Spleen (tissue), 11 donors: ENCODE measurements around the gene KLF6. TPM values are rescaled to one million over a fixed set of nuclear protein-coding genes. Genes with fewer than 3 reads are reported as not detected.

Source experiments
- DNase-seq: peaks from one replicate; pipeline ENCODE4 v3.0.0-alpha.2; 2020
- H3K27ac ChIP-seq, 8 donors: fragments of 200-600 bp; sonication (generic) in 7 of 8; 1 replicate in 4 of 8; 2 replicates in 4 of 8; pipeline versions ENCODE4 v1.5.0 to v1.8.0; 2016 to 2021; ENCODE audit warnings: inconsistent platforms in 4 of 8, mild to moderate bottlenecking in 4 of 8, moderate library complexity in 1 of 8
- H3K27me3 ChIP-seq, 7 donors: fragments of 200-600 bp; sonication (generic) in 6 of 7; replicated peaks in 1 of 7; 1 replicate in 4 of 7; 2 replicates in 3 of 7; pipeline versions ENCODE4 v1.5.0 to v1.8.0; 2016 to 2021; ENCODE audit warnings: inconsistent platforms in 3 of 7, mild to moderate bottlenecking in 1 of 7
- H3K36me3 ChIP-seq, 6 donors: fragments of 200-600 bp; sonication (generic) in 5 of 6; 1 replicate in 4 of 6; 2 replicates in 2 of 6; pipeline versions ENCODE4 v1.5.0 to v1.8.0; 2016 to 2021; ENCODE audit warnings: inconsistent platforms in 2 of 6
- H3K4me1 ChIP-seq, 6 donors: fragments of 200-600 bp; sonication (generic) in 5 of 6; 1 replicate in 3 of 6; 2 replicates in 3 of 6; pipeline versions ENCODE4 v1.5.0 to v1.8.0; 2016 to 2021; ENCODE audit warnings: inconsistent platforms in 3 of 6
- H3K4me3 ChIP-seq, 8 donors: fragments of 200-600 bp; sonication (generic) in 7 of 8; 1 replicate in 4 of 8; 2 replicates in 4 of 8; pipeline versions ENCODE4 v1.5.0 to v1.8.0; 2016 to 2021; ENCODE audit warnings: inconsistent platforms in 4 of 8, mild to moderate bottlenecking in 4 of 8, moderate library complexity in 2 of 8
- H3K9me3 ChIP-seq, 8 donors: fragments of 200-600 bp; sonication (generic) in 7 of 8; 1 replicate in 4 of 8; 2 replicates in 4 of 8; pipeline versions ENCODE4 v1.5.0 to v1.8.0; 2016 to 2021; ENCODE audit warnings: inconsistent platforms in 4 of 8
- POLR2A ChIP-seq, 3 donors: fragments of 450-650 bp; IDR thresholded peaks; one replicate each; pipeline ENCODE4 v1.5.1; 2017; ENCODE audit warnings: antibody characterized with exemption in 3 of 3, mild to moderate bottlenecking in 1 of 3
- POLR2AphosphoS5 ChIP-seq, 3 donors: sonication (generic); formaldehyde crosslinking; IDR thresholded peaks; one replicate each; pipeline ENCODE4 v1.5.1; 2017; ENCODE audit warnings: antibody characterized with exemption in 3 of 3
- WGBS, 5 donors: extraction: QIAGEN DNeasy Blood & Tissue Kit in 3 of 5; methylation state at CpG; one replicate each; pipeline versions ENCODE4 v1.1.5 to v1.1.7; 2013 to 2018; 5-methylcytosine and 5-hydroxymethylcytosine counted together
- intact Hi-C: fragments of 100-400 bp; cut with DNase I; formaldehyde crosslinking; loops from one replicate; pipeline ENCODE4 v1.15.0; 2023; ENCODE audit warnings: low total_unique reads
- polyA plus RNA-seq, 3 donors: library from polyadenylated mRNA; stranded (reverse); fragments of 200-250 nt; gene quantifications; one replicate each; pipeline ENCODE4 v1.2.1, GENCODE V29; 2013
- total RNA-seq, 7 donors: library from RNA; depleted of rRNA in 3 of 7; stranded (reverse); fragments of >200 nt in 3 of 7; fragmentation: NEBNext Ultra II Directional in 4 of 7; extraction: Animal tissue kit (Norgen Biotek cat#: 25700) in 4 of 7; gene quantifications; one replicate each; pipeline versions ENCODE4 v1.1.0 to v1.2.1, GENCODE V29; 2016 to 2021
- TF ChIP-seq, protein P1 (sequence below), 11 experiments: fragments of 200-600 bp in 7 of 11; fragments of 450-650 bp in 4 of 11; sonication (generic) in 4 of 11; IDR thresholded peaks in 8 of 11; conservative IDR thresholded peaks in 3 of 11; 1 replicate in 7 of 11; 2 replicates in 4 of 11; pipeline versions ENCODE4 v1.4.0 to v1.8.0; 2016 to 2021; ENCODE audit warnings: antibody characterized with exemption in 11 of 11, inconsistent platforms in 4 of 11, mild to moderate bottlenecking in 1 of 11
- donor health status: healthy with polysubstance abuse.
- donor health status: DM: no; HTN: no; CAD: no; lungs with moderate emphysema.
- donor health status: DM: no; HTN: no; CAD: no.
- donor health status: Bipolar disorder and iron deficiency.
- donor health status: healthy.
- donor health status: DM: no; HTN: no; CAD: no.
- donor health status: DM: yes; HTN: yes; CAD: no.

The KLF6 gene
- total and polyA plus RNA-seq, 10 donors, result 18.8 to 211 (median 92.2) TPM

DNA sequence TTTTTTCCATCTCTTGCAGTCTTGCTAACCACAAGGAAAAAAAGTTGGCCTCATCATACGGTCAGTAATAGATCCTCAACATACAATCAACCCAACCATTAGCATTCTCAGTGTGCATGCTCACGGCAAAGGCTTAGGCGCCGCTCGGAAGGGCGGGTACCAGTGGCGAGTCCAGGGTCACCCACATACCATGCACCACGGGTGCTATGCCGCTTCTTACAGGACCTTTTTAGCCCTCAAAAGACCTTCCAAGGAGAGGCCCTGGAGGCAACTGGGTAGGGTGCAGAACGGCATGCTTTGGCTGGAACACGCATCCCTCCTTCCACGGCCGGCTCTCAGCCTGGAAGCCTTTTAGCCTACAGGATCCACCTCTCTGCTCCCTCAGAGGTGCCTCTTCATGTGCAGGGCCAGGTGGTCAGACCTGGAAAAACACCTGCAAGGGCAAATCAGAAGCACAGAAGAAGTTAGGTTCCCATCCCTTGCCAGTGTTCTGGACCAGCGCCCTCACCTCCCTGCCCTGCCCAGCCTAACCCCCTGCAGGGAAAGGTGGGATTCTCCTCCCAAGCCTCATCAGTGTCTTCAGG, 5.8 kb downstream of the KLF6 start:
- Histone ChIP-seq H3K27ac (peak overlapping the region; percentile 31 to 100 (median 100)), H3K27me3 (no peaks in the 10 kb centered on the region), H3K36me3 (peaks cover 0 to 79% (median 65%) of the 10 kb centered on the region in 6 donors), H3K9me3 (no peaks in the 10 kb centered on the region), H3K4me1 (peaks cover 50 to 86% (median 75%) of the 10 kb centered on the region in 6 donors), H3K4me3 (peak overlapping the region in 6 of 8 donors; percentile 71 to 93 (median 76))
- 67 to 88% (median 81%) methylated on average over 10 to 14 of the region's 14 CpGs for WGBS, 5 donors
- intact Hi-C loops, result loop anchor here (10.0 kb wide), 1 partner anchor 544 kb away; no protein-coding TSS in a partner anchor
- TF ChIP-seq, protein P1, sequence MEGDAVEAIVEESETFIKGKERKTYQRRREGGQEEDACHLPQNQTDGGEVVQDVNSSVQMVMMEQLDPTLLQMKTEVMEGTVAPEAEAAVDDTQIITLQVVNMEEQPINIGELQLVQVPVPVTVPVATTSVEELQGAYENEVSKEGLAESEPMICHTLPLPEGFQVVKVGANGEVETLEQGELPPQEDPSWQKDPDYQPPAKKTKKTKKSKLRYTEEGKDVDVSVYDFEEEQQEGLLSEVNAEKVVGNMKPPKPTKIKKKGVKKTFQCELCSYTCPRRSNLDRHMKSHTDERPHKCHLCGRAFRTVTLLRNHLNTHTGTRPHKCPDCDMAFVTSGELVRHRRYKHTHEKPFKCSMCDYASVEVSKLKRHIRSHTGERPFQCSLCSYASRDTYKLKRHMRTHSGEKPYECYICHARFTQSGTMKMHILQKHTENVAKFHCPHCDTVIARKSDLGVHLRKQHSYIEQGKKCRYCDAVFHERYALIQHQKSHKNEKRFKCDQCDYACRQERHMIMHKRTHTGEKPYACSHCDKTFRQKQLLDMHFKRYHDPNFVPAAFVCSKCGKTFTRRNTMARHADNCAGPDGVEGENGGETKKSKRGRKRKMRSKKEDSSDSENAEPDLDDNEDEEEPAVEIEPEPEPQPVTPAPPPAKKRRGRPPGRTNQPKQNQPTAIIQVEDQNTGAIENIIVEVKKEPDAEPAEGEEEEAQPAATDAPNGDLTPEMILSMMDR (IDR thresholded peaks at IDR 0.05 in 8 of 11, conservative IDR thresholded peaks at IDR 0.05 in 3 of 11), result no peak
- TF ChIP-seq POLR2AphosphoS5 (IDR thresholded peaks at IDR 0.05), result peak; percentile 59 to 76 (median 63)
- peak; percentile 75 for DNase-seq

DNA sequence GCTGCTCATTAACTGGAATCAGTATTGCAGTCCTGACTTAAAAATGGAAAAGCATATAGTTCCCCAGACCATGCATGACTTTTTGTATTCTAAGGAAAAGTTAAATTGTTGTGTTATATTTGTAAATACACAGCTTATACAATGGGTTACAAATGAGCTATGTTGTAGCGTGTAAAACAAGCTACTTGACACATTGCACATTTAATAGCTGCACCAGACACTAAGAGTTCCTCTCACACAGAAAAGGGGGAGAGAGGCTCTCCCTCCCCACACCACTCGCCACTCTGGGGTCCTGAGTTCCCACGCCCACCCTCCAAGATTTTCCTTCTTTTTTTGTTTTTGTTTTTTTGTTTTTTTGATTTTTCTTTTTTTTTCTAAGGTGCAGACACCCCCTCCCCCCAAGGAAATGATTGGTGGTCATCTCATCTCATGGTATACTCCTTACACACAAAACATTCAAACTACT, 6.3 kb downstream of the KLF6 start:
- Histone ChIP-seq H3K27ac (peak overlapping the region; percentile 29 to 100 (median 100)), H3K4me3 (peak overlapping the region in 3 of 8 donors; percentile 72 to 93 (median 88)), H3K27me3 (no peaks in the 10 kb centered on the region), H3K9me3 (no peaks in the 10 kb centered on the region), H3K4me1 (peaks cover 50 to 92% (median 75%) of the 10 kb centered on the region in 6 donors), H3K36me3 (peaks cover 0 to 84% (median 65%) of the 10 kb centered on the region in 6 donors)
- 80 to 88% (median 81%) methylated on average over 3 of the region's 3 CpGs for WGBS, 5 donors
- TF ChIP-seq, protein P1 (IDR thresholded peaks at IDR 0.05 in 8 of 11, conservative IDR thresholded peaks at IDR 0.05 in 3 of 11), result no peak
- TF ChIP-seq POLR2AphosphoS5 (IDR thresholded peaks at IDR 0.05), result no peak
- TF ChIP-seq POLR2A (IDR thresholded peaks at IDR 0.05), result no peak
- intact Hi-C loops, result loop anchor here (10.0 kb wide), 1 partner anchor 544 kb away; no protein-coding TSS in a partner anchor
- no peak for DNase-seq

DNA sequence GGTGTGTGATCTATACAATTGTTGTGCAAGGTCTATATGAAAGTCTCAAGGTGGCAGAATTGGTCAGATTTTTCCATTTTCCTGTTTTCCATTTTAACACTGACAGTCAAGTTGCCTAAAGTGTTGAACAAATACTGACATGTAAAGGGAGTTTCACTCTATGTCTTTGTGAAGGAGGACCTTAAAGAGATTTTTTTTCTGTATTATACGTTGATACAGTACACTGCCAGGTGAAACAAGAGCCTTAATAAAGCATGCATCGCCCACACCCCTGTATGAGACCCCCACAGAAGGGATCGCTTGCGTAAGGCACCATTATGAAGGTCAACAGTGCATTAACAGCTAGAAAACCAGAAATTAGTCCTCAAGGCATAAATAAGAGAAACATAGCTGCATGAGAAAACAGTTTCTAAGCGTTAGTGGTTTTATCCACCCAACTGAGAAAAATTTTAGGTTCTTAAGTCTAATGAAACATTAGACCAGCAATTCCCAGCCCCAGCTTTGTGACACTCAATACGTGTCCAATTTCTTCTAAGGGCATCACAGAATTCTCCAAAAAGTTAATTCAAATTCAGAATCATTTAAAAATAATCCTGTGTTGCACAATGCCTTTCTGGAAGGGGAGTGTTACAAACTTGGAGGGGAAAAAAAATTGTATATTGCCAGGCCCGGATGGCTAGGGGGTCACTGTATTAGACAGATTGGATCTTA, 6.9 kb downstream of the KLF6 start:
- intact Hi-C loops, result loop anchor here (10.0 kb wide), 1 partner anchor 543 kb away; no protein-coding TSS in a partner anchor

More for the DNA sequence above, 6.9 kb downstream of the KLF6 start:
- Histone ChIP-seq H3K27me3 (no peaks in the 10 kb centered on the region), H3K27ac (peak overlapping the region in 7 of 8 donors; percentile 29 to 100 (median 100)), H3K36me3 (peaks cover 0 to 85% (median 65%) of the 10 kb centered on the region in 6 donors), H3K4me3 (peak overlapping the region in 1 of 8 donors; percentile 93), H3K4me1 (peaks cover 50 to 96% (median 75%) of the 10 kb centered on the region in 6 donors), H3K9me3 (no peaks in the 10 kb centered on the region)
- WGBS, 5 donors, result 65 to 81% (median 77%) methylated on average over 7 of the region's 7 CpGs
- peak in 1 of 3 donors; percentile 27 for TF ChIP-seq POLR2AphosphoS5 (IDR thresholded peaks at IDR 0.05)
- no peak for TF ChIP-seq POLR2A (IDR thresholded peaks at IDR 0.05)
- TF ChIP-seq, protein P1 (IDR thresholded peaks at IDR 0.05 in 8 of 11, conservative IDR thresholded peaks at IDR 0.05 in 3 of 11), result no peak
- DNase-seq, result no peak
